ENCODE results near the gene NUBPL.
"Not testable (repeated sequence)": the region's sequence is repeated elsewhere in the genome, so short reads cannot be mapped to it uniquely, and the experiment has no call there.

NUBPL gene

DNA sequence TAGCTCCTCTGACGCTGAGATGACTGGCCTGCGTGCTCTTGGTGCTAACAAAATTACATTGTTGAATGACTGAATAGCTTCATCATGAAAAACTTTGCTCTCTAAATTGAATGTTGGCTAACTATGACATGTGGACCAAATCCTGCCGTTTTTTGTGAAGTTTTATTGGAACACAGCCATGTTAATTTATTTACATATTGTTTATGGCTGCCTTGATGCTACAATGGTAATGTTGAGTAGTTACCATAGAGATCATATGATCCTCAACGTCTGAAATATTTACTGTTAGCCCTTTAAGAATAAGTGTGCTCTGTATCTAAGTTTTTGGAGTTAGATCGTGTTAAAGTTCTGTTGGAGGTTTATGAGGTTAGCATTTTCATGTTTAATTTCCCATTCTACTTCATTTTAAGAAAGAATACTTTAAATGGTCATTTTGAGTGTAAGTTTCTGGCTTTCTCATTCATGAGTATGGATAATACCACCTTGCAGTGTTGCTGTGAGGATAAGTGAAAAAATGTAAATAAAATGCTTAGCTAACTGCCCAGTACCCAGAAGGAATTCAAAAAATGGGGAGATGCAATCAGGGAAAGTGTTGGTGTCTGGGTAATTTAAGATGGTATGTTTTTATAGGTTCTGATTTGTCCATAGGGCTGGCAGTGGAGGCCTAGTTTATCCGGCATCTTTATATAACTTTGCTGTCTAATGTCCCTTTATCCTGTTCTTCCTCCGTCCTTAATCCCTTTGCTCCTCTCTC is 35.3 kb downstream of the NUBPL start:
- no peak overlapping the region for H3K9ac ChIP-seq (ENCODE audit: low read depth in 1 of 2, low read length in 2 of 2)
- no peaks in the 10 kb centered on the region for H3K27me3 ChIP-seq (ENCODE audit: control insufficient read depth in 1 of 2, insufficient read depth in 2 of 2, low read length in 2 of 2)
- H3K9me3 ChIP-seq (ENCODE audit: control insufficient read depth in 1 of 2, low read length in 2 of 2) = no peaks in the 10 kb centered on the region
- H3K4me1 ChIP-seq (ENCODE audit: control insufficient read depth in 1 of 2, insufficient read depth in 2 of 2, low read length in 2 of 2) = peaks cover 0 to 7% of the 10 kb centered on the region in 2 donors
- no peak overlapping the region for H3K4me3 ChIP-seq (ENCODE audit: low read depth in 1 of 2, low read length in 2 of 2)
- H3K27ac ChIP-seq (ENCODE audit: low read depth, low read length) = no peak overlapping the region
- H3K36me3 ChIP-seq (ENCODE audit: control insufficient read depth in 1 of 2, insufficient read depth in 2 of 2, low read length in 2 of 2) = peaks cover 0 to 4% of the 10 kb centered on the region in 2 donors

DNA sequence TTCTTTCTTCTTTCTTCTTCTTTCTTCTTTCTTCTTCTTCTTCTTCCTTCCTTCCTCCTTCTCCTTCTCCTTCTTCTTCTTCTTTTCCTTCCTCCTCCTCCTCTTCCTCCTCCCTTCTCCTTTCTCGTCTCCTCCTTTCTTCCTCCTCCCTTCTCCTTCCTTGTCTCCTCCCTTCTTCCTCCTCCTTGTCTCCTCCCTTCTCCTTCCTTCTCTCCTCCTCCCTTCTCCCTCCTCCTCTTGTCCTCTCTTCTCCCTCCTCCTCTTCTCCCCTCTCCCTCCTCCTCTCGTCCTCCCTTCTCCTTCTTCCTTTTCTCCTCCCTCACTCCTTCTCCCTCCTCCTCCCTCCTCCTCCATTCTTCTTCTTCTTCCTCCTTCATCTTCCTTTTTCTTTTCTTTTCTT is 44.5 kb downstream of the NUBPL start:
- H3K36me3 ChIP-seq (ENCODE audit: control insufficient read depth in 1 of 2, insufficient read depth in 2 of 2, low read length in 2 of 2) = no peaks in the 10 kb centered on the region
- no peak overlapping the region for H3K9ac ChIP-seq (ENCODE audit: low read depth in 1 of 2, low read length in 2 of 2)

DNA sequence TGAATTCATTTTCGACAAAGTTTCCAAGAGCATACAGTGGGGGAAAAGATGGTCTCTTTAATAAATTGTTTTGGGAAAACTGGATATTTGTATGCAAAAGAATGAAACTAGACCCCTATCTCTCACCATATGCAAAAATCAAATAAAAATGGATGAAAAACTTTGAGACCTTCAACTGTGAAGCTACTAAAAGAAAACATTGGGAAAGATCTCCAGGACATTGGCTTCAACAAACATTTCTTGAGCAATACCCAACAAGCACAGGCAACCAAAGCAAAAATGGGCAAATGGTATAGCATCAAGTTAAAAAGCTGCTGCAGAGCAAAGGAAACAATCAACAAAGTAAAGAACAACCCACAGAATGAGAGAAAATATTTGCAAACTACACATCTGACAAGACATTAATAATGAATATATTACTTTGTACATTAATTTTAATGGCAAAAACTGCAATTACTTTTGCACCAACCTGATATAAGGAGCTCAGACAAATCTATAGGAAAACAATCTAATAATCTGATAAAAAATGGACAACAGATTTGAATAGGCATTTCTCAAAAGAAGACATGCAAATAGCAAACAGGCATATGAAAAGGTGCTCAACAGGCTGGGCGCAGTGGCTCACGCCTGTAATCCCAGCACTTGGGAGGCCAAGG is 50.7 kb downstream of the NUBPL start:
- Histone ChIP-seq H3K27me3 (ENCODE audit: control insufficient read depth in 1 of 2, insufficient read depth in 2 of 2, low read length in 2 of 2) (no peaks in the 10 kb centered on the region), H3K4me1 (ENCODE audit: control insufficient read depth in 1 of 2, insufficient read depth in 2 of 2, low read length in 2 of 2) (no peaks in the 10 kb centered on the region), H3K4me3 (ENCODE audit: low read depth in 1 of 2, low read length in 2 of 2) (no peak overlapping the region), H3K9ac (ENCODE audit: low read depth in 1 of 2, low read length in 2 of 2) (no peak overlapping the region), H3K27ac (ENCODE audit: low read depth, low read length) (no peak overlapping the region), H3K36me3 (ENCODE audit: control insufficient read depth in 1 of 2, insufficient read depth in 2 of 2, low read length in 2 of 2) (no peaks in the 10 kb centered on the region), H3K9me3 (ENCODE audit: control insufficient read depth in 1 of 2, low read length in 2 of 2) (no peaks in the 10 kb centered on the region)

More for the DNA sequence above, 44.5 kb downstream of the NUBPL start:
- Histone ChIP-seq H3K4me1 (ENCODE audit: control insufficient read depth in 1 of 2, insufficient read depth in 2 of 2, low read length in 2 of 2) (no peaks in the 10 kb centered on the region), H3K27me3 (ENCODE audit: control insufficient read depth in 1 of 2, insufficient read depth in 2 of 2, low read length in 2 of 2) (no peaks in the 10 kb centered on the region), H3K4me3 (ENCODE audit: low read depth in 1 of 2, low read length in 2 of 2) (no peak overlapping the region), H3K9me3 (ENCODE audit: control insufficient read depth in 1 of 2, low read length in 2 of 2) (no peaks in the 10 kb centered on the region), H3K27ac (ENCODE audit: low read depth, low read length) (no peak overlapping the region)

GRCh38 chr14:31613188-31613587 is 52.0 kb downstream of the NUBPL start:
- Histone ChIP-seq H3K9me3 (ENCODE audit: control insufficient read depth in 1 of 2, low read length in 2 of 2) (no peaks in the 10 kb centered on the region), H3K27me3 (ENCODE audit: control insufficient read depth in 1 of 2, insufficient read depth in 2 of 2, low read length in 2 of 2) (no peaks in the 10 kb centered on the region), H3K4me3 (ENCODE audit: low read depth in 1 of 2, low read length in 2 of 2) (no peak overlapping the region), H3K27ac (ENCODE audit: low read depth, low read length) (no peak overlapping the region), H3K9ac (ENCODE audit: low read depth in 1 of 2, low read length in 2 of 2) (no peak overlapping the region), H3K4me1 (ENCODE audit: control insufficient read depth in 1 of 2, insufficient read depth in 2 of 2, low read length in 2 of 2) (no peaks in the 10 kb centered on the region), H3K36me3 (ENCODE audit: control insufficient read depth in 1 of 2, insufficient read depth in 2 of 2, low read length in 2 of 2) (no peaks in the 10 kb centered on the region)

GRCh38 chr14:31618884-31619283 is 57.7 kb downstream of the NUBPL start:
- H3K36me3 ChIP-seq (ENCODE audit: control insufficient read depth in 1 of 2, insufficient read depth in 2 of 2, low read length in 2 of 2); H3K4me3 ChIP-seq (ENCODE audit: low read depth in 1 of 2, low read length in 2 of 2); H3K27ac ChIP-seq (ENCODE audit: low read depth, low read length); H3K4me1 ChIP-seq (ENCODE audit: control insufficient read depth in 1 of 2, insufficient read depth in 2 of 2, low read length in 2 of 2); H3K9ac ChIP-seq (ENCODE audit: low read depth in 1 of 2, low read length in 2 of 2); H3K27me3 ChIP-seq (ENCODE audit: control insufficient read depth in 1 of 2, insufficient read depth in 2 of 2, low read length in 2 of 2): not testable (repeated sequence)
- peaks cover 12 to 17% of the 10 kb centered on the region in 2 donors for H3K9me3 ChIP-seq (ENCODE audit: control insufficient read depth in 1 of 2, low read length in 2 of 2)

DNA sequence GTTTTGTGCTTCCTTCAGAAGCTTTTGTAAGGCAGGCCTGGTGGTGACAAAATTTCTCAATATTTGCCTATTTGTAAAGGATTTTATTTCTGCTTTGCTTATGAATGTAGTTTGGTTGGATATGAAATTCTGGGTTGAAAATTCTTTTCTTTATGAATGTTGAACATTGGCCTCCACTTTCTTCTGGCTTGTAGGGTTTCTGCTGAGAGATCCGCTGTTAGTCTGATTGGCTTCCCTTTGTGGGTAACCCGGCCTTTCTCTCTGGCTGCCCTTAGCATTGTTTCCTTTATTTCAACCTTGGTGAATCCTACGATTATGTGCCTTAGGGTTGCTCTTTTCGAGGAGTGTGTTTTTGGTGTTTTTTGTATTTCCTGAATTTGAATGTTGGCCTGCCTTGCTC is 58.2 kb downstream of the NUBPL start:
- H3K4me1 ChIP-seq (ENCODE audit: control insufficient read depth in 1 of 2, insufficient read depth in 2 of 2, low read length in 2 of 2) = no peaks in the 10 kb centered on the region
- no peaks in the 10 kb centered on the region for H3K27me3 ChIP-seq (ENCODE audit: control insufficient read depth in 1 of 2, insufficient read depth in 2 of 2, low read length in 2 of 2)
- no peak overlapping the region for H3K27ac ChIP-seq (ENCODE audit: low read depth, low read length)
- H3K9ac ChIP-seq (ENCODE audit: low read depth in 1 of 2, low read length in 2 of 2) = no peak overlapping the region
- peaks cover 0 to 7% of the 10 kb centered on the region in 2 donors for H3K36me3 ChIP-seq (ENCODE audit: control insufficient read depth in 1 of 2, insufficient read depth in 2 of 2, low read length in 2 of 2)
- no peak overlapping the region for H3K4me3 ChIP-seq (ENCODE audit: low read depth in 1 of 2, low read length in 2 of 2)
- peaks cover 12 to 17% of the 10 kb centered on the region in 2 donors for H3K9me3 ChIP-seq (ENCODE audit: control insufficient read depth in 1 of 2, low read length in 2 of 2)

- not testable (repeated sequence) for H3K9ac ChIP-seq (ENCODE audit: low read depth in 1 of 2, low read length in 2 of 2); H3K4me3 ChIP-seq (ENCODE audit: low read depth in 1 of 2, low read length in 2 of 2); H3K4me1 ChIP-seq (ENCODE audit: control insufficient read depth in 1 of 2, insufficient read depth in 2 of 2, low read length in 2 of 2); H3K27me3 ChIP-seq (ENCODE audit: control insufficient read depth in 1 of 2, insufficient read depth in 2 of 2, low read length in 2 of 2); H3K36me3 ChIP-seq (ENCODE audit: control insufficient read depth in 1 of 2, insufficient read depth in 2 of 2, low read length in 2 of 2); H3K27ac ChIP-seq (ENCODE audit: low read depth, low read length)
- H3K9me3 ChIP-seq (ENCODE audit: control insufficient read depth in 1 of 2, low read length in 2 of 2) = peaks cover 12 to 17% of the 10 kb centered on the region in 2 donors
Measured at GRCh38 chr14:31620898-31621297, 59.7 kb downstream of the NUBPL start.

- H3K4me3 ChIP-seq (ENCODE audit: low read depth in 1 of 2, low read length in 2 of 2) = no peak overlapping the region
- H3K4me1 ChIP-seq (ENCODE audit: control insufficient read depth in 1 of 2, insufficient read depth in 2 of 2, low read length in 2 of 2) = no peaks in the 10 kb centered on the region
- no peaks in the 10 kb centered on the region for H3K27me3 ChIP-seq (ENCODE audit: control insufficient read depth in 1 of 2, insufficient read depth in 2 of 2, low read length in 2 of 2)
- H3K27ac ChIP-seq (ENCODE audit: low read depth, low read length) = no peak overlapping the region
- H3K9me3 ChIP-seq (ENCODE audit: control insufficient read depth in 1 of 2, low read length in 2 of 2) = peaks cover 12 to 17% of the 10 kb centered on the region in 2 donors
- H3K36me3 ChIP-seq (ENCODE audit: control insufficient read depth in 1 of 2, insufficient read depth in 2 of 2, low read length in 2 of 2) = peaks cover 0 to 7% of the 10 kb centered on the region in 2 donors
- no peak overlapping the region for H3K9ac ChIP-seq (ENCODE audit: low read depth in 1 of 2, low read length in 2 of 2)
Measured at GRCh38 chr14:31622060-31622459, 60.9 kb downstream of the NUBPL start.

GRCh38 chr14:31652900-31653299 is 91.7 kb downstream of the NUBPL start:
- not testable (repeated sequence) for H3K27me3 ChIP-seq (ENCODE audit: control insufficient read depth in 1 of 2, insufficient read depth in 2 of 2, low read length in 2 of 2); H3K27ac ChIP-seq (ENCODE audit: low read depth, low read length); H3K4me3 ChIP-seq (ENCODE audit: low read depth in 1 of 2, low read length in 2 of 2); H3K36me3 ChIP-seq (ENCODE audit: control insufficient read depth in 1 of 2, insufficient read depth in 2 of 2, low read length in 2 of 2); H3K4me1 ChIP-seq (ENCODE audit: control insufficient read depth in 1 of 2, insufficient read depth in 2 of 2, low read length in 2 of 2); H3K9ac ChIP-seq (ENCODE audit: low read depth in 1 of 2, low read length in 2 of 2)
- peaks cover 10 to 14% of the 10 kb centered on the region in 2 donors for H3K9me3 ChIP-seq (ENCODE audit: control insufficient read depth in 1 of 2, low read length in 2 of 2)

GRCh38 chr14:31657917-31658316 is 96.7 kb downstream of the NUBPL start:
- no peaks in the 10 kb centered on the region for H3K27me3 ChIP-seq (ENCODE audit: control insufficient read depth in 1 of 2, insufficient read depth in 2 of 2, low read length in 2 of 2)
- H3K9me3 ChIP-seq (ENCODE audit: control insufficient read depth in 1 of 2, low read length in 2 of 2) = peaks cover 3 to 7% of the 10 kb centered on the region in 2 donors
- no peak overlapping the region for H3K4me3 ChIP-seq (ENCODE audit: low read depth in 1 of 2, low read length in 2 of 2)
- no peaks in the 10 kb centered on the region for H3K36me3 ChIP-seq (ENCODE audit: control insufficient read depth in 1 of 2, insufficient read depth in 2 of 2, low read length in 2 of 2)
- H3K4me1 ChIP-seq (ENCODE audit: control insufficient read depth in 1 of 2, insufficient read depth in 2 of 2, low read length in 2 of 2) = no peaks in the 10 kb centered on the region
- H3K27ac ChIP-seq (ENCODE audit: low read depth, low read length) = no peak overlapping the region
- no peak overlapping the region for H3K9ac ChIP-seq (ENCODE audit: low read depth in 1 of 2, low read length in 2 of 2)
